Measurements from ENCODE around the gene SNX20. TPM values are rescaled to one million over a fixed set of nuclear protein-coding genes. Genes with fewer than 3 reads are reported as not detected.

The SNX20 gene
- total and polyA plus RNA-seq, 2 donors (not counting 3 experiments of a cell fraction or from before 2014, with no cell fraction given), result not detected

GRCh38 chr16:50626868-50627267 is 54.2 kb downstream of the SNX20 start:
- H3K4me2 ChIP-seq (ENCODE audit: insufficient read depth, low read length), result no peak overlapping the region
- H3K79me2 ChIP-seq (ENCODE audit: control insufficient read depth, insufficient read depth, low read length), result no peaks in the 10 kb centered on the region
- no peak for DNase-seq (ENCODE audit: low read depth, low spot score)
- H3K27ac ChIP-seq (ENCODE audit: insufficient read depth, low read depth, low read length), result no peak overlapping the region
- TF ChIP-seq CTCF (IDR thresholded peaks at IDR 0.05; ENCODE audit: extremely low read depth in 1 of 2, insufficient read depth in 1 of 2, low read depth in 1 of 2, low read length in 2 of 2) (no peak), EZH2 (IDR thresholded peaks at IDR 0.05; ENCODE audit: borderline replicate concordance, low read depth, low read length, severe bottlenecking) (no peak), FOS (IDR thresholded peaks at IDR 0.05; ENCODE audit: borderline replicate concordance, insufficient read depth, low read length) (no peak), JUN (IDR thresholded peaks at IDR 0.05; ENCODE audit: borderline replicate concordance, insufficient read depth, insufficient read length, low read depth) (no peak), POLR2AphosphoS5 (IDR thresholded peaks at IDR 0.05; ENCODE audit: insufficient read depth, low read depth, low read length) (no peak), GATA2 (IDR thresholded peaks at IDR 0.05; ENCODE audit: insufficient read depth, insufficient read length, low read depth, low read length) (no peak), POLR2A (IDR thresholded peaks at IDR 0.05; ENCODE audit: low read depth, low read length) (no peak), MAX (IDR thresholded peaks at IDR 0.05; ENCODE audit: insufficient read depth, insufficient read length) (no peak), MYC (IDR thresholded peaks at IDR 0.05; ENCODE audit: low read depth, low read length) (no peak)
- no peak for FAIRE-seq
- dilution Hi-C loops (cut with MboI; ENCODE audit: extremely low pct_ligation_motif_present, low sequenced_read_pairs) (no loop called here), intact Hi-C loops (cut with micrococcal nuclease) (no loop called here)
- no peaks in the 10 kb centered on the region for H3K27me3 ChIP-seq (ENCODE audit: control insufficient read depth in 2 of 2, insufficient read depth in 2 of 2, low read length in 2 of 2)
- no peaks in the 10 kb centered on the region for H3K9me3 ChIP-seq (replicated peaks; ENCODE audit: control insufficient read depth, insufficient read depth, low read length)
- H3K4me3 ChIP-seq (replicated peaks in 1 of 3; ENCODE audit: insufficient read depth in 1 of 3, low read depth in 1 of 3, low read length in 3 of 3), result no peak overlapping the region
- no peaks in the 10 kb centered on the region for H3K4me1 ChIP-seq (ENCODE audit: control insufficient read depth, extremely low read depth, insufficient read depth, low read length)
- no peaks in the 10 kb centered on the region for H4K20me1 ChIP-seq (replicated peaks; ENCODE audit: control insufficient read depth, extremely low read depth, insufficient read depth, low read length)
- H3K9me1 ChIP-seq (replicated peaks; ENCODE audit: control insufficient read depth, extremely low read depth, insufficient read depth, low read length), result no peaks in the 10 kb centered on the region
- ChIA-PET POLR2A (no interaction called here), CTCF (interaction anchor here (0.6 to 1.6 kb wide), 8 partner anchors 9 to 180 kb away, joined by 3 to 6 read pairs (median 4); no protein-coding TSS in a partner anchor)
- H2AFZ ChIP-seq (ENCODE audit: low read depth, low read length), result no peak overlapping the region
- H3K36me3 ChIP-seq (ENCODE audit: control insufficient read depth in 2 of 2, extremely low read depth in 1 of 2, insufficient read depth in 2 of 2, low read length in 2 of 2), result no peaks in the 10 kb centered on the region
- H3K9ac ChIP-seq (replicated peaks; ENCODE audit: extremely low read depth, insufficient read depth, low read length), result no peak overlapping the region
- no TSS peak for BruUV-seq (replicated peaks)
